GM23338 (cell line): Measurements from ENCODE around the gene CACNA2D1. TPM values are rescaled to one million over a fixed set of nuclear protein-coding genes. Genes with fewer than 3 reads are reported as not detected.

Experiments
- ATAC-seq: fragments of 200-7000 bp; cut with Tn5 transposase; 3 replicates; pipeline ENCODE4 v1.9.1; 2020
- DNase-seq: peaks from one replicate; pipeline ENCODE4 v3.0.0-alpha.2; 2015; ENCODE audit warnings: low spot score
- H2AFZ ChIP-seq: fragments of 200-600 bp; sonication (generic); 2 replicates; pipeline ENCODE4 v1.8.0; 2016; ENCODE audit warnings: antibody characterized with exemption, mild to moderate bottlenecking, moderate library complexity
- H3F3A ChIP-seq: fragments of 200-600 bp; sonication (generic); replicated peaks from 2 replicates; pipeline ENCODE4 v1.8.0; 2017; ENCODE audit warnings: antibody characterized with exemption, mixed run types, low read depth
- H3K27ac ChIP-seq: fragments of 200-600 bp; sonication (generic); 2 replicates; pipeline ENCODE4 v1.6.1; 2016; ENCODE audit warnings: low read depth
- H3K27me3 ChIP-seq: fragments of 200-600 bp; sonication (generic); 2 replicates; pipeline ENCODE4 v1.8.0; 2016; ENCODE audit warnings: mild to moderate bottlenecking, mixed run types, moderate library complexity; ENCODE audit not compliant: insufficient read depth
- H3K36me3 ChIP-seq: fragments of 200-600 bp; sonication (generic); 2 replicates; pipeline ENCODE4 v1.8.0; 2016; ENCODE audit warnings: mild to moderate bottlenecking; ENCODE audit not compliant: insufficient read depth
- H3K4me1 ChIP-seq: fragments of 200-600 bp; sonication (generic); 2 replicates; pipeline ENCODE4 v1.8.0; 2016; ENCODE audit warnings: mild to moderate bottlenecking, moderate library complexity; ENCODE audit not compliant: insufficient read depth
- H3K4me2 ChIP-seq: fragments of 200-600 bp; sonication (generic); 2 replicates; pipeline ENCODE4 v1.7.1; 2017; ENCODE audit warnings: mixed run types
- H3K4me3 ChIP-seq: fragments of 200-600 bp; sonication (generic); 2 replicates; pipeline ENCODE4 v1.6.1; 2016; ENCODE audit warnings: mixed run types
- H3K79me2 ChIP-seq: fragments of 200-600 bp; sonication (generic); replicated peaks from 2 replicates; pipeline ENCODE4 v1.8.0; 2017; ENCODE audit warnings: mild to moderate bottlenecking; ENCODE audit not compliant: insufficient read depth
- H3K9me2 ChIP-seq: fragments of 200-600 bp; sonication (generic); 2 replicates; pipeline ENCODE4 v1.8.0; 2017; ENCODE audit not compliant: insufficient read depth
- H4K20me1 ChIP-seq: fragments of 200-600 bp; sonication (generic); replicated peaks from 2 replicates; pipeline ENCODE4 v1.8.0; 2017; ENCODE audit warnings: mild to moderate bottlenecking; ENCODE audit not compliant: insufficient read depth
- H3K27ac Mint-ChIP-seq: 2 replicates; pipeline ENCODE4 v1.8.0; 2020; ENCODE audit warnings: inconsistent platforms, mild to moderate bottlenecking, moderate library complexity, mixed read lengths
- H3K27me3 Mint-ChIP-seq: 3 replicates; pipeline ENCODE4 v1.8.0; 2022; ENCODE audit warnings: low read depth, mild to moderate bottlenecking, moderate library complexity, mixed read lengths, inconsistent platforms; ENCODE audit not compliant: insufficient read depth, poor library complexity
- H3K36me3 Mint-ChIP-seq: 3 replicates; pipeline ENCODE4 v1.8.0; 2021; ENCODE audit warnings: low read depth, mild to moderate bottlenecking, inconsistent platforms, moderate library complexity, mixed read lengths
- H3K4me1 Mint-ChIP-seq: 3 replicates; pipeline ENCODE4 v1.8.0; 2020; ENCODE audit warnings: mild to moderate bottlenecking, inconsistent platforms, mixed read lengths
- H3K4me3 Mint-ChIP-seq: 3 replicates; pipeline ENCODE4 v1.8.0; 2021; ENCODE audit warnings: moderate library complexity, mild to moderate bottlenecking, inconsistent platforms, mixed read lengths
- H3K9me3 Mint-ChIP-seq: 3 replicates; pipeline ENCODE4 v1.8.0; 2020; ENCODE audit warnings: moderate library complexity, mild to moderate bottlenecking, inconsistent platforms, mixed read lengths
- CREB1 ChIP-seq: fragments of 250-450 bp; sonication (Bioruptor Pico); IDR thresholded peaks from 2 replicates; pipeline ENCODE4 v1.5.0; 2020; ENCODE audit warnings: low read depth, mild to moderate bottlenecking, moderate library complexity
- EZH2 ChIP-seq: fragments of 200-600 bp; sonication (generic); IDR thresholded peaks from one replicate; pipeline ENCODE4 v1.8.0; 2017; ENCODE audit warnings: antibody characterized with exemption, mild to moderate bottlenecking, low read depth; ENCODE audit not compliant: unreplicated experiment
- EZH2phosphoT487 ChIP-seq: fragments of 200-600 bp; sonication (generic); IDR thresholded peaks from one replicate; pipeline ENCODE4 v1.8.1; 2018; ENCODE audit warnings: antibody characterized with exemption; ENCODE audit not compliant: unreplicated experiment
- JUNB ChIP-seq: IDR thresholded peaks from one replicate; pipeline ENCODE4 v1.6.1; 2016; ENCODE audit warnings: antibody characterized with exemption; ENCODE audit not compliant: unreplicated experiment
- NANOG ChIP-seq: IDR thresholded peaks from 2 replicates; pipeline ENCODE4 v1.6.1; 2016; ENCODE audit warnings: antibody characterized with exemption, borderline replicate concordance
- POLR2AphosphoS5 ChIP-seq: IDR thresholded peaks from 2 replicates; pipeline ENCODE4 v1.6.1; 2016; ENCODE audit warnings: antibody characterized with exemption, low read depth
- STAT1 ChIP-seq: IDR thresholded peaks from one replicate; pipeline ENCODE4 v1.6.1; 2016; ENCODE audit warnings: antibody characterized with exemption; ENCODE audit not compliant: unreplicated experiment
- ZNF114 ChIP-seq: fragments of 250-450 bp; sonication (Bioruptor Pico); IDR thresholded peaks from 2 replicates; pipeline ENCODE4 v1.5.0; 2020; ENCODE audit warnings: mild to moderate bottlenecking, moderate library complexity
- ZNF331 ChIP-seq: fragments of 250-450 bp; sonication (Bioruptor Pico); IDR thresholded peaks from 2 replicates; pipeline ENCODE4 v1.5.0; 2020; ENCODE audit warnings: low read depth, mild to moderate bottlenecking, moderate library complexity
- polyA plus RNA-seq: library from polyadenylated mRNA; unstranded; fragments of >200 nt; fragmentation: Nextera tagmentation; extraction: Ambion mirVana; gene quantifications from 2 replicates; pipeline ENCODE4 v1.2.1, GENCODE V29; 2016
- total RNA-seq: library from RNA; depleted of rRNA; stranded (reverse); fragments of >200 nt; shearing (Covaris generic); gene quantifications from 2 replicates; pipeline ENCODE4 v1.2.3, GENCODE V29; 2014
- TF ChIP-seq, protein P1 (sequence below): fragments of 250-450 bp; sonication (Bioruptor Pico); IDR thresholded peaks from 2 replicates; pipeline ENCODE4 v1.5.0; 2020; ENCODE audit warnings: mild to moderate bottlenecking, moderate library complexity
- TF ChIP-seq, protein P2 (sequence below): IDR thresholded peaks from 2 replicates; pipeline ENCODE4 v1.6.1; 2016; ENCODE audit warnings: antibody characterized with exemption
- TF ChIP-seq, protein P3 (sequence below): IDR thresholded peaks from one replicate; pipeline ENCODE4 v1.6.1; 2018; ENCODE audit warnings: antibody characterized with exemption; ENCODE audit not compliant: unreplicated experiment
- TF ChIP-seq, protein P4 (sequence below), 2 experiments: fragments of 200-600 bp in 1 of 2; sonication (generic) in 1 of 2; conservative IDR thresholded peaks; 2 replicates each; pipeline versions ENCODE4 v1.5.1 to v1.6.1; 2016 to 2017; ENCODE audit warnings: antibody characterized with exemption in 2 of 2, low read depth in 2 of 2, mild to moderate bottlenecking in 2 of 2, moderate library complexity in 1 of 2

Gene CACNA2D1
- total and polyA plus RNA-seq, 2 experiments from 2014 or later, result 7.0 to 20.4 TPM

DNA sequence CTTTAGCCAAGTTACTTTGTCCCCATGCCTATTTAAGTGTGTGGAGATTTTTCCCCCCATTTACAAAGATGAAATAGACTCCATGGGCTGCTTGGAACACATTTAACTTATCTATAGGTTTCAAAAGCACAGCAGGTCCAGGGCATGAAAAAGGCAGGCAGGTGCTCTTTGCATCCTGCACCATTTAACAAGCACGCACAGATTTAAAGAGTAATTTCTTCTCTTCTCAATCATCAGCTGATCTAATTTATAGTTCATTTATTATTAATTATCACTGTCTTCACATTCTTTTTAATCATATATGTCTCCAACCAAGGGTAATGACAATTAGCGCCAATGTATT is 156.8 kb downstream of the CACNA2D1 start:
- no peak overlapping the region for H2AFZ ChIP-seq
- TF ChIP-seq, protein P1, sequence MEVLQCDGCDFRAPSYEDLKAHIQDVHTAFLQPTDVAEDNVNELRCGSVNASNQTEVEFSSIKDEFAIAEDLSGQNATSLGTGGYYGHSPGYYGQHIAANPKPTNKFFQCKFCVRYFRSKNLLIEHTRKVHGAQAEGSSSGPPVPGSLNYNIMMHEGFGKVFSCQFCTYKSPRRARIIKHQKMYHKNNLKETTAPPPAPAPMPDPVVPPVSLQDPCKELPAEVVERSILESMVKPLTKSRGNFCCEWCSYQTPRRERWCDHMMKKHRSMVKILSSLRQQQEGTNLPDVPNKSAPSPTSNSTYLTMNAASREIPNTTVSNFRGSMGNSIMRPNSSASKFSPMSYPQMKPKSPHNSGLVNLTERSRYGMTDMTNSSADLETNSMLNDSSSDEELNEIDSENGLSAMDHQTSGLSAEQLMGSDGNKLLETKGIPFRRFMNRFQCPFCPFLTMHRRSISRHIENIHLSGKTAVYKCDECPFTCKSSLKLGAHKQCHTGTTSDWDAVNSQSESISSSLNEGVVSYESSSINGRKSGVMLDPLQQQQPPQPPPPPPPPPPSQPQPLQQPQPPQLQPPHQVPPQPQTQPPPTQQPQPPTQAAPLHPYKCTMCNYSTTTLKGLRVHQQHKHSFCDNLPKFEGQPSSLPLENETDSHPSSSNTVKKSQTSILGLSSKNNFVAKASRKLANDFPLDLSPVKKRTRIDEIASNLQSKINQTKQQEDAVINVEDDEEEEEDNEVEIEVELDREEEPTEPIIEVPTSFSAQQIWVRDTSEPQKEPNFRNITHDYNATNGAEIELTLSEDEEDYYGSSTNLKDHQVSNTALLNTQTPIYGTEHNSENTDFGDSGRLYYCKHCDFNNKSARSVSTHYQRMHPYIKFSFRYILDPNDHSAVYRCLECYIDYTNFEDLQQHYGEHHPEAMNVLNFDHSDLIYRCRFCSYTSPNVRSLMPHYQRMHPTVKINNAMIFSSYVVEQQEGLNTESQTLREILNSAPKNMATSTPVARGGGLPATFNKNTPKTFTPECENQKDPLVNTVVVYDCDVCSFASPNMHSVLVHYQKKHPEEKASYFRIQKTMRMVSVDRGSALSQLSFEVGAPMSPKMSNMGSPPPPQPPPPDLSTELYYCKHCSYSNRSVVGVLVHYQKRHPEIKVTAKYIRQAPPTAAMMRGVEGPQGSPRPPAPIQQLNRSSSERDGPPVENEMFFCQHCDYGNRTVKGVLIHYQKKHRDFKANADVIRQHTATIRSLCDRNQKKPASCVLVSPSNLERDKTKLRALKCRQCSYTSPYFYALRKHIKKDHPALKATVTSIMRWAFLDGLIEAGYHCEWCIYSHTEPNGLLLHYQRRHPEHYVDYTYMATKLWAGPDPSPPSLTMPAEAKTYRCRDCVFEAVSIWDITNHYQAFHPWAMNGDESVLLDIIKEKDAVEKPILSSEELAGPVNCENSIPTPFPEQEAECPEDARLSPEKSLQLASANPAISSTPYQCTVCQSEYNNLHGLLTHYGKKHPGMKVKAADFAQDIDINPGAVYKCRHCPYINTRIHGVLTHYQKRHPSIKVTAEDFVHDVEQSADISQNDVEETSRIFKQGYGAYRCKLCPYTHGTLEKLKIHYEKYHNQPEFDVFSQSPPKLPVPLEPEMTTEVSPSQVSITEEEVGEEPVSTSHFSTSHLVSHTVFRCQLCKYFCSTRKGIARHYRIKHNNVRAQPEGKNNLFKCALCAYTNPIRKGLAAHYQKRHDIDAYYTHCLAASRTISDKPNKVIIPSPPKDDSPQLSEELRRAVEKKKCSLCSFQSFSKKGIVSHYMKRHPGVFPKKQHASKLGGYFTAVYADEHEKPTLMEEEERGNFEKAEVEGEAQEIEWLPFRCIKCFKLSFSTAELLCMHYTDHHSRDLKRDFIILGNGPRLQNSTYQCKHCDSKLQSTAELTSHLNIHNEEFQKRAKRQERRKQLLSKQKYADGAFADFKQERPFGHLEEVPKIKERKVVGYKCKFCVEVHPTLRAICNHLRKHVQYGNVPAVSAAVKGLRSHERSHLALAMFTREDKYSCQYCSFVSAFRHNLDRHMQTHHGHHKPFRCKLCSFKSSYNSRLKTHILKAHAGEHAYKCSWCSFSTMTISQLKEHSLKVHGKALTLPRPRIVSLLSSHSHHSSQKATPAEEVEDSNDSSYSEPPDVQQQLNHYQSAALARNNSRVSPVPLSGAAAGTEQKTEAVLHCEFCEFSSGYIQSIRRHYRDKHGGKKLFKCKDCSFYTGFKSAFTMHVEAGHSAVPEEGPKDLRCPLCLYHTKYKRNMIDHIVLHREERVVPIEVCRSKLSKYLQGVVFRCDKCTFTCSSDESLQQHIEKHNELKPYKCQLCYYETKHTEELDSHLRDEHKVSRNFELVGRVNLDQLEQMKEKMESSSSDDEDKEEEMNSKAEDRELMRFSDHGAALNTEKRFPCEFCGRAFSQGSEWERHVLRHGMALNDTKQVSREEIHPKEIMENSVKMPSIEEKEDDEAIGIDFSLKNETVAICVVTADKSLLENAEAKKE (CRISPR knock-in tag), result no peak
- TF ChIP-seq CREB1 (no peak), STAT1 (no peak), POLR2AphosphoS5 (no peak), NANOG (no peak), EZH2phosphoT487 (no peak), EZH2 (no peak), JUNB (no peak), ZNF331 (CRISPR knock-in tag) (no peak), ZNF114 (CRISPR knock-in tag) (no peak)
- TF ChIP-seq, protein P2, sequence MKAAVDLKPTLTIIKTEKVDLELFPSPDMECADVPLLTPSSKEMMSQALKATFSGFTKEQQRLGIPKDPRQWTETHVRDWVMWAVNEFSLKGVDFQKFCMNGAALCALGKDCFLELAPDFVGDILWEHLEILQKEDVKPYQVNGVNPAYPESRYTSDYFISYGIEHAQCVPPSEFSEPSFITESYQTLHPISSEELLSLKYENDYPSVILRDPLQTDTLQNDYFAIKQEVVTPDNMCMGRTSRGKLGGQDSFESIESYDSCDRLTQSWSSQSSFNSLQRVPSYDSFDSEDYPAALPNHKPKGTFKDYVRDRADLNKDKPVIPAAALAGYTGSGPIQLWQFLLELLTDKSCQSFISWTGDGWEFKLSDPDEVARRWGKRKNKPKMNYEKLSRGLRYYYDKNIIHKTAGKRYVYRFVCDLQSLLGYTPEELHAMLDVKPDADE, result no peak
- TF ChIP-seq, protein P3, sequence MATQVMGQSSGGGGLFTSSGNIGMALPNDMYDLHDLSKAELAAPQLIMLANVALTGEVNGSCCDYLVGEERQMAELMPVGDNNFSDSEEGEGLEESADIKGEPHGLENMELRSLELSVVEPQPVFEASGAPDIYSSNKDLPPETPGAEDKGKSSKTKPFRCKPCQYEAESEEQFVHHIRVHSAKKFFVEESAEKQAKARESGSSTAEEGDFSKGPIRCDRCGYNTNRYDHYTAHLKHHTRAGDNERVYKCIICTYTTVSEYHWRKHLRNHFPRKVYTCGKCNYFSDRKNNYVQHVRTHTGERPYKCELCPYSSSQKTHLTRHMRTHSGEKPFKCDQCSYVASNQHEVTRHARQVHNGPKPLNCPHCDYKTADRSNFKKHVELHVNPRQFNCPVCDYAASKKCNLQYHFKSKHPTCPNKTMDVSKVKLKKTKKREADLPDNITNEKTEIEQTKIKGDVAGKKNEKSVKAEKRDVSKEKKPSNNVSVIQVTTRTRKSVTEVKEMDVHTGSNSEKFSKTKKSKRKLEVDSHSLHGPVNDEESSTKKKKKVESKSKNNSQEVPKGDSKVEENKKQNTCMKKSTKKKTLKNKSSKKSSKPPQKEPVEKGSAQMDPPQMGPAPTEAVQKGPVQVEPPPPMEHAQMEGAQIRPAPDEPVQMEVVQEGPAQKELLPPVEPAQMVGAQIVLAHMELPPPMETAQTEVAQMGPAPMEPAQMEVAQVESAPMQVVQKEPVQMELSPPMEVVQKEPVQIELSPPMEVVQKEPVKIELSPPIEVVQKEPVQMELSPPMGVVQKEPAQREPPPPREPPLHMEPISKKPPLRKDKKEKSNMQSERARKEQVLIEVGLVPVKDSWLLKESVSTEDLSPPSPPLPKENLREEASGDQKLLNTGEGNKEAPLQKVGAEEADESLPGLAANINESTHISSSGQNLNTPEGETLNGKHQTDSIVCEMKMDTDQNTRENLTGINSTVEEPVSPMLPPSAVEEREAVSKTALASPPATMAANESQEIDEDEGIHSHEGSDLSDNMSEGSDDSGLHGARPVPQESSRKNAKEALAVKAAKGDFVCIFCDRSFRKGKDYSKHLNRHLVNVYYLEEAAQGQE, result no peak
- TF ChIP-seq, protein P4, sequence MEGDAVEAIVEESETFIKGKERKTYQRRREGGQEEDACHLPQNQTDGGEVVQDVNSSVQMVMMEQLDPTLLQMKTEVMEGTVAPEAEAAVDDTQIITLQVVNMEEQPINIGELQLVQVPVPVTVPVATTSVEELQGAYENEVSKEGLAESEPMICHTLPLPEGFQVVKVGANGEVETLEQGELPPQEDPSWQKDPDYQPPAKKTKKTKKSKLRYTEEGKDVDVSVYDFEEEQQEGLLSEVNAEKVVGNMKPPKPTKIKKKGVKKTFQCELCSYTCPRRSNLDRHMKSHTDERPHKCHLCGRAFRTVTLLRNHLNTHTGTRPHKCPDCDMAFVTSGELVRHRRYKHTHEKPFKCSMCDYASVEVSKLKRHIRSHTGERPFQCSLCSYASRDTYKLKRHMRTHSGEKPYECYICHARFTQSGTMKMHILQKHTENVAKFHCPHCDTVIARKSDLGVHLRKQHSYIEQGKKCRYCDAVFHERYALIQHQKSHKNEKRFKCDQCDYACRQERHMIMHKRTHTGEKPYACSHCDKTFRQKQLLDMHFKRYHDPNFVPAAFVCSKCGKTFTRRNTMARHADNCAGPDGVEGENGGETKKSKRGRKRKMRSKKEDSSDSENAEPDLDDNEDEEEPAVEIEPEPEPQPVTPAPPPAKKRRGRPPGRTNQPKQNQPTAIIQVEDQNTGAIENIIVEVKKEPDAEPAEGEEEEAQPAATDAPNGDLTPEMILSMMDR (conservative IDR thresholded peaks at IDR 0.05; ENCODE audit: low read depth in 2 of 2), result no peak
- ATAC-seq (peak; percentile 46), DNase-seq (no peak)
- no peaks in the 10 kb centered on the region for H3K79me2 ChIP-seq
- no peaks in the 10 kb centered on the region for H3K36me3 ChIP-seq
- H3K27ac ChIP-seq, result no peak overlapping the region
- H3K9me2 ChIP-seq, result no peaks in the 10 kb centered on the region
- Mint-ChIP-seq H3K4me3 (no peak overlapping the region), H3K27me3 (peaks cover 4% of the 10 kb centered on the region), H3K4me1 (peaks cover 53% of the 10 kb centered on the region), H3K9me3 (peaks cover under 1% of the 10 kb centered on the region; the same call in 1 of the 3 replicates), H3K27ac (no peak overlapping the region), H3K36me3 (peaks cover 8% of the 10 kb centered on the region; the same call in 2 of the 3 replicates)
- no peaks in the 10 kb centered on the region for H3K27me3 ChIP-seq
- no peak overlapping the region for H3K4me2 ChIP-seq
- H3F3A ChIP-seq, result no peaks in the 10 kb centered on the region
- no peak overlapping the region for H3K4me3 ChIP-seq
- no peaks in the 10 kb centered on the region for H4K20me1 ChIP-seq
- H3K4me1 ChIP-seq, result peaks cover 49% of the 10 kb centered on the region
